Heart left ventricle (tissue), 13 donors: Measurements from ENCODE around the gene VASN.

ENCODE experiments used
- POLR2A ChIP-seq, 2 donors: fragments of 450-650 bp; IDR thresholded peaks; one replicate each; pipeline ENCODE4 v1.6.1; 2017; ENCODE audit warnings: antibody characterized with exemption in 2 of 2, mild to moderate bottlenecking in 2 of 2, moderate library complexity in 2 of 2
- TF ChIP-seq, protein P1 (sequence below), 12 donors: fragments of 200-600 bp; sonication (generic) in 4 of 12; IDR thresholded peaks; one replicate each; pipeline versions ENCODE4 v1.5.0 to v1.8.0; 2018 to 2022; ENCODE audit warnings: antibody characterized with exemption in 12 of 12, mild to moderate bottlenecking in 5 of 12
- donor health status: ischemic (EF 13 %, LVEDD 7.1; RV severe dilation, severe dysfunction).
- donor health status: DM: no; HTN: yes; CAD: no.
- donor health status: DM: no; HTN: no; CAD: no.
- donor health status: ischemic (EF 25% LVEDD 6.9; RV normal size, moderate dysfunction).
- donor health status: ischemic (EF 25% LVEDD 5.7; RV mildly dilated, moderate dysfunction).
- donor health status: ischemic (EF 35%, LVEDD 5.7; RV mildly dilated, moderate dysfunction).
- donor health status: nonischemic (EF 11% LVEDD 7.7; RV severe dilation, severe dysfunction).
- donor health status: DM: yes; HTN: yes; CAD: no.
- donor health status: PGD.
- donor health status: ischemic (EF 29% LVEDD 5.4; RV normal size, mild dysfunction).
- donor health status: nonischemic (EF 23%, LVEDD 6.1; RV moderate dilation, normal function).

DNA sequence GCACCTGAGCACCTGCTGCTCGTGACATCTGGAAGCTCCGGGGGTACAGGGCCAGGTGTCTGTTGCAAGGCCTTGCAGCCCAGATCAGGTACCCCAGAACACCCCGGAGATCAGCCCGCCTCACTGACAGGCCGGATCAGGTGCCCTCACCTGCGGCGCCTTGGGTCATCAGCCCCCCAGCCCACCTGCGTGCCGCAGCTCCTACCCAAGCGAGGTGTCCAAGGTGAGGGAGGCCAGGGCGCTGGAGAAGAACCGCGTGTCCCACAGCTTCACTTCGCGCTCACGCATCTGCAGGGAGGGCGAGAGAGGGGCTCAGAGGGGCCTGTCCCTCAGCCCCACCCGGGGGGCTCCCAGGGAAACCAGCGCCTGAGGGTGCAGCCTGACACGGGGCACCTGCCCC is 16.1 kb downstream of the VASN start:
- TF ChIP-seq POLR2A (IDR thresholded peaks at IDR 0.05) = no peak
- TF ChIP-seq, protein P1, sequence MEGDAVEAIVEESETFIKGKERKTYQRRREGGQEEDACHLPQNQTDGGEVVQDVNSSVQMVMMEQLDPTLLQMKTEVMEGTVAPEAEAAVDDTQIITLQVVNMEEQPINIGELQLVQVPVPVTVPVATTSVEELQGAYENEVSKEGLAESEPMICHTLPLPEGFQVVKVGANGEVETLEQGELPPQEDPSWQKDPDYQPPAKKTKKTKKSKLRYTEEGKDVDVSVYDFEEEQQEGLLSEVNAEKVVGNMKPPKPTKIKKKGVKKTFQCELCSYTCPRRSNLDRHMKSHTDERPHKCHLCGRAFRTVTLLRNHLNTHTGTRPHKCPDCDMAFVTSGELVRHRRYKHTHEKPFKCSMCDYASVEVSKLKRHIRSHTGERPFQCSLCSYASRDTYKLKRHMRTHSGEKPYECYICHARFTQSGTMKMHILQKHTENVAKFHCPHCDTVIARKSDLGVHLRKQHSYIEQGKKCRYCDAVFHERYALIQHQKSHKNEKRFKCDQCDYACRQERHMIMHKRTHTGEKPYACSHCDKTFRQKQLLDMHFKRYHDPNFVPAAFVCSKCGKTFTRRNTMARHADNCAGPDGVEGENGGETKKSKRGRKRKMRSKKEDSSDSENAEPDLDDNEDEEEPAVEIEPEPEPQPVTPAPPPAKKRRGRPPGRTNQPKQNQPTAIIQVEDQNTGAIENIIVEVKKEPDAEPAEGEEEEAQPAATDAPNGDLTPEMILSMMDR (IDR thresholded peaks at IDR 0.05) = no peak
